ENCODE results near the gene KCNN3. TPM values are rescaled to one million over a fixed set of nuclear protein-coding genes. Genes with fewer than 3 reads are reported as not detected.

Gene KCNN3
- total and polyA plus RNA-seq, 8 donors: 1.9 to 3.1 (median 2.3) TPM

- ATAC-seq (no peak), DNase-seq (no peak)
- no peak for TF ChIP-seq CTCF (IDR thresholded peaks at IDR 0.05)
- intact Hi-C loops (cut with DNase I): no loop called here
- Histone ChIP-seq H3K27me3 (peaks cover 0 to 21% of the 10 kb centered on the region in 2 donors), H3K9me3 (no peaks in the 10 kb centered on the region), H3K27ac (no peak overlapping the region), H3K4me1 (no peaks in the 10 kb centered on the region), H3K4me3 (no peak overlapping the region), H3K36me3 (no peaks in the 10 kb centered on the region)
These were observed 63.0 kb downstream of the KCNN3 start for GRCh38 chr1:154807048-154807591.

- intact Hi-C loops (cut with DNase I): no loop called here
- H3K4me1 ChIP-seq: no peaks in the 10 kb centered on the region
- H3K27me3 ChIP-seq: peaks cover 0 to 21% of the 10 kb centered on the region in 2 donors
- H3K9me3 ChIP-seq: no peaks in the 10 kb centered on the region
- no peaks in the 10 kb centered on the region for H3K36me3 ChIP-seq
- H3K27ac ChIP-seq: no peak overlapping the region
- DNase-seq (no peak), ATAC-seq (no peak)
- no peak for TF ChIP-seq CTCF (IDR thresholded peaks at IDR 0.05)
- no peak overlapping the region for H3K4me3 ChIP-seq
These were observed 63.7 kb downstream of the KCNN3 start for GRCh38 chr1:154806333-154806732.

GRCh38 chr1:154802982-154803920, 66.8 kb downstream of the KCNN3 start:
- no peak for TF ChIP-seq CTCF (IDR thresholded peaks at IDR 0.05)
- no peaks in the 10 kb centered on the region for H3K36me3 ChIP-seq
- no peak overlapping the region for H3K27ac ChIP-seq
- no peaks in the 10 kb centered on the region for H3K9me3 ChIP-seq
- peak; percentile 39 for ATAC-seq
- no peak overlapping the region for H3K4me3 ChIP-seq
- H3K4me1 ChIP-seq: no peaks in the 10 kb centered on the region
- peak in 1 of 4 donors; percentile 29 for DNase-seq
- intact Hi-C loops (cut with DNase I): no loop called here
- H3K27me3 ChIP-seq: peaks cover 0 to 21% of the 10 kb centered on the region in 2 donors

GRCh38 chr1:154802336-154802969, 67.6 kb downstream of the KCNN3 start:
- Histone ChIP-seq H3K36me3 (no peaks in the 10 kb centered on the region), H3K27me3 (peaks cover 0 to 20% of the 10 kb centered on the region in 2 donors), H3K4me3 (no peak overlapping the region), H3K4me1 (no peaks in the 10 kb centered on the region), H3K9me3 (no peaks in the 10 kb centered on the region), H3K27ac (no peak overlapping the region)
- TF ChIP-seq CTCF (IDR thresholded peaks at IDR 0.05): no peak
- intact Hi-C loops (cut with DNase I): no loop called here
- DNase-seq (no peak), ATAC-seq (no peak)

Data from left lung (tissue), 10 donors.